Measurements from ENCODE around the gene EIF2B2. TPM values are rescaled to one million over a fixed set of nuclear protein-coding genes. Genes with fewer than 3 reads are reported as not detected.

Gene EIF2B2
- total and polyA plus RNA-seq, 2 of the 13 experiments (the other 11 are each of a cell fraction or from before 2014, with no cell fraction given), result 54.4 to 78.6 TPM

DNA sequence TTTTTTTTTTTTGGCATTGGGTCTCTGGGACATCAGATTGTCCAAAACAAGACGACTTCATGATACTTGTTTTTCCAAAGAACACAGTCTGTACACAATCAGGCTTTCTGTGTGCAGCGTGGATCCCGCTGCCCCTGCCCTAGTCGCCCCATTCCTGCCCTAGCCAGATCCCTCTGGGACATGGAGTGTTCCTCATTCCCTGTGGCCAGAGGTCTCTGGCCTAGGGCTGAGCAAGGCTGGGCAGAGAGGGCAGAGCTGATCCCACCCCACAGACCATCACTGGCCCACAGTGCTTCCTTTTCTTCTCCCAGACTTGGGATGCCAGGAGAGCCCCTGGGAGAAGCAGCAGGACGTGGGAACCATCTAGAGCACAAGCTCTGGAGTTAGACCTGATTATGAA lies 20.9 kb upstream of the EIF2B2 start:
- no peak for DNase-seq (ENCODE audit: low spot score)
- POLR2A ChIA-PET, result interaction anchor here (1.8 kb wide), 1 partner anchor 31 kb away, joined by 5 read pairs; no protein-coding TSS in a partner anchor

More for the DNA sequence above, 20.9 kb upstream of the EIF2B2 start:
- no peak for FAIRE-seq
- no peak for ATAC-seq
- WGBS (ENCODE audit: low lambda C conversion rate), result 7% methylated on average over 4 of the region's 5 CpGs
- Histone ChIP-seq H3K9me3 (ENCODE audit: low read length) (no peaks in the 10 kb centered on the region), H2AFZ (ENCODE audit: low read length) (no peak overlapping the region), H3K4me3 (replicated peaks in 1 of 3; ENCODE audit: insufficient read depth in 1 of 3, low read depth in 2 of 3, low read length in 3 of 3) (no peak overlapping the region), H3K36me3 (replicated peaks in 1 of 2; ENCODE audit: control insufficient read depth in 1 of 2, insufficient read depth in 2 of 2, low read length in 2 of 2) (no peaks in the 10 kb centered on the region), H3K4me2 (ENCODE audit: low read depth, low read length) (no peak overlapping the region), H3K79me2 (ENCODE audit: insufficient read depth, low read length) (no peaks in the 10 kb centered on the region), H3K4me1 (ENCODE audit: insufficient read depth, low read length) (peaks cover 30% of the 10 kb centered on the region), H4K20me1 (ENCODE audit: insufficient read depth, low read length) (no peaks in the 10 kb centered on the region), H3K27me3 (ENCODE audit: control insufficient read depth in 1 of 2, insufficient read depth in 2 of 2, low read length in 2 of 2) (peaks cover 4 to 52% of the 10 kb centered on the region in 2 experiments; a peak in 4 of 5 replicates), H3K27ac (ENCODE audit: extremely low read length, insufficient read depth, low read length) (no peak overlapping the region), H3K9ac (ENCODE audit: insufficient read depth, low read depth, low read length) (no peak overlapping the region)
- in situ Hi-C loops (cut with HindIII; ENCODE audit: extremely low pct_ligation_motif_present, low pct_unique_long_range_greater_than_20kb) (no loop called here), intact Hi-C loops (cut with micrococcal nuclease; ENCODE audit: unreplicated experiment) (no loop called here)
- TF ChIP-seq ZNF678 (CRISPR knock-in tag; IDR thresholded peaks at IDR 0.05) (no peak), ZNF501 (CRISPR knock-in tag; IDR thresholded peaks at IDR 0.05) (no peak), ZNF644 (CRISPR knock-in tag; IDR thresholded peaks at IDR 0.05; ENCODE audit: low read depth) (no peak), ZBTB8A (CRISPR knock-in tag; IDR thresholded peaks at IDR 0.05; ENCODE audit: borderline replicate concordance, low read depth) (no peak), POLR2AphosphoS2 (IDR thresholded peaks at IDR 0.05; ENCODE audit: low read depth, low read length) (no peak), ZNF569 (CRISPR knock-in tag; IDR thresholded peaks at IDR 0.05; ENCODE audit: borderline replicate concordance) (no peak)
- TF ChIP-seq, protein P1, sequence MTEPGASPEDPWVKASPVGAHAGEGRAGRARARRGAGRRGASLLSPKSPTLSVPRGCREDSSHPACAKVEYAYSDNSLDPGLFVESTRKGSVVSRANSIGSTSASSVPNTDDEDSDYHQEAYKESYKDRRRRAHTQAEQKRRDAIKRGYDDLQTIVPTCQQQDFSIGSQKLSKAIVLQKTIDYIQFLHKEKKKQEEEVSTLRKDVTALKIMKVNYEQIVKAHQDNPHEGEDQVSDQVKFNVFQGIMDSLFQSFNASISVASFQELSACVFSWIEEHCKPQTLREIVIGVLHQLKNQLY (CRISPR knock-in tag; IDR thresholded peaks at IDR 0.05), result no peak
- TF ChIP-seq, protein P2, sequence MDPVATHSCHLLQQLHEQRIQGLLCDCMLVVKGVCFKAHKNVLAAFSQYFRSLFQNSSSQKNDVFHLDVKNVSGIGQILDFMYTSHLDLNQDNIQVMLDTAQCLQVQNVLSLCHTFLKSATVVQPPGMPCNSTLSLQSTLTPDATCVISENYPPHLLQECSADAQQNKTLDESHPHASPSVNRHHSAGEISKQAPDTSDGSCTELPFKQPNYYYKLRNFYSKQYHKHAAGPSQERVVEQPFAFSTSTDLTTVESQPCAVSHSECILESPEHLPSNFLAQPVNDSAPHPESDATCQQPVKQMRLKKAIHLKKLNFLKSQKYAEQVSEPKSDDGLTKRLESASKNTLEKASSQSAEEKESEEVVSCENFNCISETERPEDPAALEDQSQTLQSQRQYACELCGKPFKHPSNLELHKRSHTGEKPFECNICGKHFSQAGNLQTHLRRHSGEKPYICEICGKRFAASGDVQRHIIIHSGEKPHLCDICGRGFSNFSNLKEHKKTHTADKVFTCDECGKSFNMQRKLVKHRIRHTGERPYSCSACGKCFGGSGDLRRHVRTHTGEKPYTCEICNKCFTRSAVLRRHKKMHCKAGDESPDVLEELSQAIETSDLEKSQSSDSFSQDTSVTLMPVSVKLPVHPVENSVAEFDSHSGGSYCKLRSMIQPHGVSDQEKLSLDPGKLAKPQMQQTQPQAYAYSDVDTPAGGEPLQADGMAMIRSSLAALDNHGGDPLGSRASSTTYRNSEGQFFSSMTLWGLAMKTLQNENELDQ (CRISPR knock-in tag; IDR thresholded peaks at IDR 0.05; ENCODE audit: borderline replicate concordance), result no peak
- CTCF ChIA-PET (ENCODE audit: low intra/inter-chr PET ratio, low total read pairs), result no interaction called here
- BruUV-seq (replicated peaks), result no TSS peak

Data from HepG2 (cell line).